GM12801 (cell line): Measurements from ENCODE around the gene XPC.

ENCODE experiments used
- CTCF ChIP-seq: IDR thresholded peaks from one replicate; pipeline ENCODE4 v1.5.1; 2011; ENCODE audit warnings: control low read depth; ENCODE audit not compliant: insufficient read length; ENCODE audit errors: extremely low read depth

The XPC gene

GRCh38 chr3:14128724-14129123 is 49.7 kb downstream of the XPC start:
- no peak for TF ChIP-seq CTCF

- TF ChIP-seq CTCF, result no peak
Observed at GRCh38 chr3:14127516-14128161, 50.8 kb downstream of the XPC start.

- TF ChIP-seq CTCF, result no peak
Observed at GRCh38 chr3:14126887-14127505, 51.4 kb downstream of the XPC start.

DNA sequence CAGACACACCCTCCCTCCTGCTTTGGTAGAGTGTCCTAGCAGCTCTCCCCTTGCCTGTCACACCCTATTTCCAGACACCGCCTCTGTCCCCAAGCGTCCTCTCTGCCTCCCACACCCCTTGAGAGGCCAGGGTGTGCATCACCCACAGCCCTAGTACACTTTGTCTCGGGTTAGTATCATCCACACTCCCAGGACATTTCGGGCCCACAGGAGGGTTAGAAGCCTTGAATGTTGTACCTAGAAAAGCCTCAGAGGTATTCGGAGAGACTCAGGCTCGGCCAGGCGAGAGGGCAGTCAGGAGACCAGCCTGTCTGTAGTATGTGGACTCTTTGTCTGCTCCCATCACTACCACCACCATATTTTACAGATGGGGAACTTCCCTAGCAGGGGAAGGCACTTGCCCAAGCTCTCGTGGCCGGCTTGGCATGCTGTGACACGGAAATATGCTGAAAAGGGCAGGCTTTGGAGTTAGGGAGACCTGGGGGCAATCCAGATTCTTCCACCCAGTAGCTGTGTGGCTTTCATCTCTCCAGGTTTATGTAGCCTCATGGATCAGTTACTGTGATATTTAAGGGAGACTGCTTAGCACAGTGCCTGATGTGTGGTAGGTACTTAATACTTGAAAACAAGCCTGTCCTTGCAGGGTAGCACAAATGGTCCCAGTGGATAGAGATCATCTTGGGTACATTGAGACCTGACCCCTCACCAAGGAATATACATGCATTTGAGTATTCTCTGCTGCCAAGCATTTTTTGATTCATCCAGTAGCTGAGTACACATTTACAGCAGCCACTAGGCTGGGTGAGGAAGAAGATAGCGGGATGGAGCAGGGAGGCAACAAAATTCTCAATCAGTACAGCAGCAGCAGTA is 52.1 kb downstream of the XPC start:
- no peak for TF ChIP-seq CTCF

DNA sequence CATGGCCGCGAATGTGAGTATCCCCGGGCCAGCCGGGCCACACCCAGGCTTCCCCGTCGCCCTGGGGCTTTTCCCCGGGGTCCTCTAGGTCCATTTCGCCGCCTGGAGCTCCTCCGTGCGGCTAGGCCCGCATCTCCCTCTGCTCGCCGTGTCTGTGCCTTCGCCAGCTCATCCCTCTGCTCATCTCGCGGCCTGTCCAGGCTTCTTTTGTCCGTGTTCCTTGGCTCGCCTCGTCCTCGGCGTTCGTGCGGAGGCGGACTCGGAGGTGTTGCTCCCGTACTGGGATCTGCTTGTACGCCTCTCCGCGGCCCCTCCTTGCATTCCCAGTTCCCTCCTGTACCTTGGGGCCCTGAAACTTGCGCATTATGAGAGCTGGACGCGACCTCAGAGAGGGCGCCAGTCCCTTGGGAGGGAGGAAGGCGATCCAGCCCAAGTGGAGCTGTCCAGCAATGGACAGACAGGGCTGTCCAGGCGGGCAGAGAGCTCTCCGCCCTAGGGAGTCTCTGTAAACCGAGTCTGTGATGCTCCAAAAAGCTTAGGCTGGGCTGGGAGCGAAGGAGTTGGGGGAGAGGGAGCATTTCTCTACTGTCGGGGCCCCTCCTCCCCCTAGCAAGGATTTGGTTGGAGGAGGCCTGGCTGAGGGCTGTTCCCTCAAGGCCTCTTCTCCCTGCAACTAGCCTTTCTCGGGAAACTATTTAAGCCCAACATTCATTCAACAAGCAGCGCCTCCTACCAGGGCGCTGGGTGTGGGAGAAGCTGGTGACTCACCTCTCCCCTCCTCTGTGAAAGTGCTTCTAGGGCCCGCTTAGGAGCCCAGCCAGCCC is 53.0 kb downstream of the XPC start:
- no peak for TF ChIP-seq CTCF

- TF ChIP-seq CTCF, result no peak
Observed at GRCh38 chr3:14124615-14125192, 53.7 kb downstream of the XPC start, which contains the start of the genes CHCHD4 and TMEM43. TSS of gene CHCHD4 (minus strand) at chr3:14124870. CDS start at chr3:14124676, 194 bp downstream. TSS of gene TMEM43 (plus strand) at chr3:14125052. CDS start at chr3:14125194, 142 bp downstream.
